GM19043 (cell line): ENCODE results near the gene TBX1.
"Not testable (repeated sequence)": the region's sequence is repeated elsewhere in the genome, so short reads cannot be mapped to it uniquely, and the experiment has no call there.

Source experiments
- ATAC-seq: cut with Tn5 transposase; IDR thresholded peaks from one replicate; pipeline ENCODE4 v1.9.1; 2021; ENCODE audit warnings: low read depth; ENCODE audit not compliant: unreplicated experiment

Gene TBX1

GRCh38 chr22:19779011-19779421, 18.4 kb downstream of the TBX1 start:
- no peak for ATAC-seq

GRCh38 chr22:19779685-19780268, 19.2 kb downstream of the TBX1 start:
- ATAC-seq, result no peak

DNA sequence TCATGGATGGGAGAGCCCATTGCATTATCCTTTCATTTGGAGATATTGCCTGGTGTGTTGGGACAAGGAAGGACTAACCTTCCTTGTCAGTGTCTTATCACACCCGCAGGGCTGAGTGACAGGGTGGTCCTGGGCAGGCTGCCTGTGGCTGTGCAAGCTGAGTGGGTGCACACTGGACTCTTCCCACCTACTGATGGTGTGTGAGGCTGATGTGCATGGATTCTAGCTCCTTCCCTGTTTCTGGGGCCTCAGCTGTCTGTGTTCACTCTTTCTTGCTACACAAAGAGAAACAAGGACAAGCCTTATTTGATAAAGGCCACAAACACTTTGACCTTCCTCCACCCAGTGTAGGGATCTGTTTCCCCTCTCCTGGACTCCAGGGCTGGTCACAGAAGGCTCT, 22.0 kb downstream of the TBX1 start:
- no peak for ATAC-seq

DNA sequence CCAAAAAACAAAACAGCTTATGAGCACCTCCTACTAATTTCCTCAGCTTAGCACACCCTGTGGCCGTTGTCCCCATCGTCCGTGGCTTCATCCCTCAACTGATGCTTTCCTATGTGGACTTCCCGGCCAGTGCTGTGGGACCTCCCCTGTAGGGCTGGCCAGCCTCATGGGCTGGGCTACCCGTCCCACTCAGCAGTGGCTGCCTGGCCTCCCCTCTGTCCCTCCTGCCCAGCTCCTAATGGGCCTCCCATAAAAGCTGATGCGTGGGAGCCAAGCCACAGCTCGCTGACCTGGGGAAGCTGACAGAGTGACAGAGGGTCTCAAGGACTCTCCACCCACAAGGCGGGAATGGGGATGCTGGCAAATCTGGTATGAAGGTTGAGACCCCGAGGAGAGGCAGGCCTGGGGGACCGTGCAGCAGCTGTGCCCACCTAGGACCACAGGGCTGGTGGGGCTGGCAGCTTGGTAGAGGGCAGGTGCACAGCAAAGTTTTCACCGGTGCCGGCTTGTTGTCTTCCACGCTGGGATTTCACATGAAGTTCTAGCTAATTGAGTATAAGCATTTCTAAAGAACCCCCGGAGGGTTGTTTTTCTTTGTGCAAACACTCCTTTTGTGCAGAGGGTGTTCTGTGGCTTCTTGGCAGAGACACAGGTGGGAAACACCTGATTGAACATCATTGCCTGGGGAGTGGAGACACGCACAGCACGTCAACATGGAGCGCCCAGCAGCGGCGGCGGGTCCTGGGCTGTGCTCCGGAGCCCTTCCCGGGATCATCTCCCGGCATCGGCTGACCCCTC, 23.2 kb downstream of the TBX1 start:
- ATAC-seq, result no peak

DNA sequence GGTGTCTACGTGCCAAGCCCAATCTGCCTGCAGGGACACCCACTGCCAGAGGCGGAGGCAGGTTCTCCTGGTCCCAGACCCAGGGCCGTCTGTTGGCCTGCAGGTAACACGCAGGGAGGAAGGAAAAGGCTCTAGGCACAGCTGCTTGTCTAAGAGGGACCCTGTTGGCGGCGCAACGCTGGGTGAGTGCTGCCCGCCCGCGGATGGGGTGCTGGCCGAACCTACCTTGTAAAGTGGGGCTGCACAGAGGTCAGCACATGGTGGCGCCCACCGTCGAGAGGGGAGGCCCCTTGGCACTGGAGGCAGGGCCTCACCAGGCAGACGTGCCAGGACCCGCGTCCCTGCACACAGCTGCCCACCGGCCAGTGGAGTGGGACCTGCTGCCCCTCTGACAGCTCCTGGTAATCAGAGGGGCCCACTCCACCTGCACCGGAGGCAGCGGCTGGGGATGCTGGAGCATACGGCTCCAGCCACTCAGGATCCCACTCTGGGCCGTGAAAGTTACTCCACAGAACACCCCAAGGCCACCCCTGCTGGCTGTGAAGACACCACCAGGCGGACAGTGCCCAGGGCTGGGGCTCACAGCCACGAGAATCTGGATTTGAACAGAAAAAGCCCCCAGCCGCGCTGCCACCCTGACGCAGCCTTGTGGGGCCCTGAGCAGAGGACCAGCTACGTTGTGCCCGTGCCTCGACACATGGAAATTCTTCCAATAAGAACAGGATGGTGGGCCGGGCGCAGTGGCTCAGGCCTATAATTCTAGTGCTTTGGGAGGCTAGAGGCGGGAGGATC, 24.0 kb downstream of the TBX1 start:
- ATAC-seq, result no peak

DNA sequence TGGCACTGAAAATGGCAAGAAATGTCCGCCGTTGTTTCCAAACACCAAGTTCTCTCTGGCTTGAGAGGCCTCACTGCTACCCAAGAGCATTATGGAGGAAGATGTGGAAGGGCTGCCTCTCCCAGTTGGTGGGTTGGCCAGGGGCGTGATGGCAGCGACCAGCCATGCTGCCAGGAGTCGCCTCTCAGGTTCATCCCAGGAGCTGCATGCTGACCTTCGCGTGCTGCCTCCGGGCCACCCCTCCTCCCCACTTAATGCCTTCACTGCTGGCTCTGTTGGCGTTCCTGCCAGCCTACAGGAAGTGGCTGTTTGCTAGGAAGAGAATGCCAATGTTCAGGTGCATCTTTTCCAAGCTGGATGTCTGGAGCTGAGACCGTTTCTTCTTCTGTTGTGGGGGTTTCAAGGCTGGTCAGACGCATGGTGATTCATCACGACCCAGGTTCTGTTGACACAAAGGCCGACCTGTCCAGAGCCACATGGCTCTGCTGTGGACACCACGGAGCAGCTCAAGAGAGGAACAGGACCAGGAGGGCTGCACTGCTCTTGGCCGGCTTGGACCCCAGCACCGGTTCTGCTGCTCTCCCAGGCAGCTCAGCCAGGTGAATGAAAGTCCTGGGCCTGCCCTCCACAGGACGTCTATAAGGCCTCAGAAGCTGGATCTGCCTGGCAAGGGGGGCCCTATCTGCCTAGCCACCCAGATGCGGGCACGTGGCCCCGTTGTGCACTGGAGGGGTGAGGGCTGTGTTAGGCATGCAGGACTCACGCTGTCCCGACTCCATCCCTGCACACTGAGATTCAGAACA, 25.1 kb downstream of the TBX1 start:
- ATAC-seq, result no peak

- no peak for ATAC-seq
Observed at GRCh38 chr22:19786264-19786585, 25.6 kb downstream of the TBX1 start.

DNA sequence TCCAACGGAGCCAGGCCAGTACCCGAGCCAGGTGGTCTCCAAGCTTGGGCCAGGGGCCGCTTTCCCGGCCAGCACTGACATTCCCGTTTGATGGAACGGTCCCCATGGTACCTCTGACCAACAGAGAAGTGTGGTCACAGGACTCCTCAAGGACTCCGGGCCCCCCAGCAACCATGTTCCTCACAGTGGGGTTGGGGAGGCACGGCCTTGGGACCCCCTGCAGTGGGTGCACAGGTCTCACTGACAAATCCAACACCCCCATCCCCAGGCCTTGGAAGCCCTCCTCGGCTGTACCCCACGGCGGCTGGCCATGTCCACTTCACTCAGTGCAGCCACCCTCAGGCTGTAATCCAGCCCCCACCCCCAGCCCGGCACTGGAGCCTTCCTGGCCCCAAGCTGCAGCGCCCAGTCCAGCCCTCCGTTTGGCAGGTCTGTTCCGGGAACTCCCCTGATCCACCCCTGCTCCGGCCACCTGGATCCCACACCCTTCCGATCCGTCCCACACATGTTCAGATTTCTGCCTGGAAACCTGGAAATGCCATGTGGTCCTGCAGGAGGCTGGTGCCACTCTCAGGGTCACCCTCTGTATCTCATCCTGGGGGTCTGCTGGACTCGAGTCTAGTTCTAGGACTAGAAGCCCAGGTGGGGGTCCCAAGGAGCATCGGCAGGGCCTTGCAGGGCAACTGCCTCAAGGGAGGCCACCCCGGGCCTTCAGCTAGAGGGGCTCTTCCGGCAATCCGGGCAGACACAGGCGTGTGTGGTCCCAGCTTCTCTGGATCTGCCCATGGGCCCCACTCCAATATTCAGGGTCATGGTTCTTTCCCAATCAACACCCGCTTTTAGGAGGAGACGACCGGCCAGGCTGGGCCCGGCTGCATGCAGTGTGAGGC, 26.6 kb downstream of the TBX1 start:
- ATAC-seq, result no peak

GRCh38 chr22:19787849-19788141, 27.2 kb downstream of the TBX1 start:
- ATAC-seq, result no peak

DNA sequence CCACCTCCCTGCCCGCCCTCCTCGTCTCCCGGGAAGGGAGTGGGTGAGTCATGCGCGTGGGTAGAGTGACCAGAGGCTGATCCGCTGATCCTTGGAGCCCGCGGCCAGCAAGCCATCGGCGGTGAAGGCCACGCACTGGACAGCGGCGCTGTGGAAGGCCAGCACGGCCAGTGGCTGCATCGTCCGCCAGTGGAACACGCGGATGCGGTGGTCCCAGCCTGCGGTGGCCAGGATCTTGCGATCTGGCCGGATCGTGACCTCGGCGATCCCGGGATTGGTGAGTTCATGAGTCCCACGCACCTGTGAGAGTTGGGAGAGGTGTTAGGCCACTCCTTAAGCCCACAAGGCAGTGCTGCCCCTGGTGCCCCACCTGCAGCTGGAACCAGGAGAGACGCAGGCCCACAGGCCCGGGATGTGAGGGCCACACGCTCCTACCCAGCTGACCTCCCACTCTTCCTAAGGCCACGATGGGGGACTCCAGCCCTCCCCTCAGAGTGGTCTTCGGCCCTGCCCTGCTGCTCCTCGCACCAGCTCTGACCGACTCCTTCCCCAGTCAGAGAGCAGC, 28.2 kb downstream of the TBX1 start:
- ATAC-seq, result no peak

- no peak for ATAC-seq
Observed at GRCh38 chr22:19789406-19789805, 28.8 kb downstream of the TBX1 start.

DNA sequence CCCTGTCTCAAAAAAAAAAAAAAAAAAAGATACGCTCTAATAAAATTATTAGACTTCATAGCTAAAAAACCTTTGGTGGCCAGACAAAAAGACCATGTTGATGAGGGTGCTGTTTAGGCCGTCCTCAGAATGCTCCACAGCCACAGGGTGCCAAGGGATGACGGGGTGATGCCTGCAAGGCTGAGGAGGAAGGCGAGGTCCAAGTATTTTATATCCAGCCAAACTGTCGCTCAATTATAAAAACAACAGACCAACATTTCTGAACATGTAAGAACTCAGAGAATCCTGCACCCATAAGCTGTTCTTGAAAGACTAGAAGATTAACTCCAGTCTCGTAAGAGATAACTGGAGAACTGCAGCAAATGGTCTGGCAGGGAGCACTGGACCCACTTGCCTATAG, 29.2 kb downstream of the TBX1 start:
- ATAC-seq, result no peak

DNA sequence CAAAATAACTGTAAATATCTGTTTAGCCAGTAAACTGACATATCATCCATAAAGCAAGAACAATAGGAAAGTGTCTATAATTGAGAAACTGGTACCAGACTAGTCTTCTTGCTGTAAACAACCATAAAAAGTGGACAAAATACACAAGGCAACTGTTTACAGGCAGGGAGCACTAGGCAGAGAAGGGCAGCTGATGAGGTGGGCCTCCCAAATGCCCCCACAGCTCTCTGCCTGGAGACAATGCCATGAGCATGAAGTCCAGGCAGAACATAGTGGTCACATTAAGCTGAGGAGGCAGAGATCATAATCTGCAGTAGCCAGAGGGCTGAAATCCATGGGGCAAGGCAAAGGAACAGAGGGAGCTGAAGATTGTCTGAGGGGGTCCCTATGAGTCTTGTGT, 30.7 kb downstream of the TBX1 start:
- ATAC-seq, result no peak

GRCh38 chr22:19791894-19792293, 31.3 kb downstream of the TBX1 start:
- ATAC-seq, result no peak

DNA sequence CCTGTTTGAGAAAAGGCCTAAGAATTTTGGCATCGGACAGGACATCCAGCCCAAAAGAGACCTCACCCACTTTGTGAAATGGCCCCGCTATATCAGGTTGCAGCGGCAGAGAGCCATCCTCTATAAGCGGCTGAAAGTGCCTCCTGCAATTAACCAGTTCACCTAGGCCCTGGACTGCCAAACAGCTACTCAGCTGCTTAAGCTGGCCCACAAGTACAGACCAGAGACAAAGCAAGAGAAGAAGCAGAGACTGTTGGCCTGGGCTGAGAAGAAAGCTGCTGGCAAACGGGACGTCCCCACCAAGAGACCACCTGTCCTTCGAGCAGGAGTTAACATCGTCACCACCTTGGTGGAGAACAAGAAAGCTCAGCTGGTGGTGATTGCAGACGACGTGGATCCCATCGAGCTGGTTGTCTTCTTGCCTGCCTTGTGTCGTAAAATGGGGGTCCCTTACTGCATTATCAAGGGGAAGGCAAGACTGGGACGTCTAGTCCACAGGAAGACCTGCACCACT, 31.9 kb downstream of the TBX1 start:
- not testable (repeated sequence) for ATAC-seq

DNA sequence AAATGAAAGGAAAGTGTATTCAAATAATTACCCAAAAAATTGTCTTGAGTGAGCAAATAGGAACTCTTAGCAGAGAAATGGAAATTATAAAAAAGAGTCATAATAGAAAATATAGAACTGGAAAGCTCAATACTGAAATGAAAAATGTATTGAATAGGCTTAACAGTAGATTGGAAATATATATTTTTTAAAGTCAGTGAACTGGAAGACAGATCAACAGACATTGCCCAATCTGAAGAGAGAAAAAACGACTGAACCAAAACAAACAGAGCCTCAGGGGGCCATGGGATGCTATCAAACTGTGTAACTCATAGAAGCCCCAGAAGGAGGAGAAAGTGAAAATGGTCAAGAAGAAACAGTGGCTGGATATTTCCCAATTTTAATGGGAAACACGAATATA, 32.6 kb downstream of the TBX1 start:
- ATAC-seq, result no peak

DNA sequence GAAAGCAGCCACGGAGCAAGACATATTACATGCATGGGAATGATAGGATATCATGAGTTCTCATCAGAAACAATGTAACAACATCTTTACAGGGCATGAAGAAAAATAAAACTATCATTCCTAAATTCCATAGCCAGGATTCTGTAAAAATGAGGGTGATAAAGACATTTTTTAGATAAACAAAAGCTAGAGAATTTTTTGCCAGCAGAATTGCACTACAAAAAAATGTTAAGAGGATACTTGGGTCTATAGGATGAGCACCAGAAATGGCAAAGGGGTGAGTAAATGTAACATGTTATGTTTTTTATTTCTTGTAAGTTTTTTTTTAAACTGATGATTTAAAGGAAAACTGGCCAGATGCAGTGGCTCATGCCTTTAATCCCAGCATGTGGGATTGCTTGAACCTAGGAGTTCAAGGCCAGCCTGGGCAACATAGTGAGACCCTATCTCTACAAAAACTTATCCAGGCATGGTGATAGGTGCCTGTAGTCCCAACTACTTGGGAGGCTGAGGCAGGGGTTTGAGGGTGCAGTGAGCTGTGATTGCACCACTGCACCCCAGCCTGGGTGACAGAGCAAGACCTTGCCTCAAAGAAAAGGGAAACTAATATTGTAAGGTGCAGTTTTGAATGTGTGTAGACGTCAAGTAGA, 33.2 kb downstream of the TBX1 start:
- no peak for ATAC-seq

GRCh38 chr22:19795617-19796008, 35.0 kb downstream of the TBX1 start:
- ATAC-seq, result no peak

DNA sequence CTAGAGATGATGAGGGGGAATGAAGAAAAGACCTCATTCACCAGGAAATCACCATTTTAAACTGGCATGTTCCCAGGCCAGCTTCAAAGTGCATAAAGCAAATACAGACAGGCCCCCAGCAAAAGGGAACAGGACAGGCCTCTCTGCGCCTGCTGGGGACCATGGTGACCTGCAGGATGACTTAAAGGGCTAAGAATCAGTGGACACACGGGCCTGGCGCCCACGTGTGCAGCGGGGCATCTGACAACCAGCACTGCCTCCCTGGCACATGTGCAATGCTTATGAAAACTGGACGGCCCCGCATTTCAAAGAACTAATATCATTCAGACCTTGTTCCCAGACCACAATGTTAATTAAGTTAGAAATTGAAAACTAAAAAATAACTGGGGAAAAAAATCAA, 35.6 kb downstream of the TBX1 start:
- ATAC-seq, result no peak
